K562 (cell line): ENCODE measurements around the gene KLHL22. TPM values are rescaled to one million over a fixed set of nuclear protein-coding genes. Genes with fewer than 3 reads are reported as not detected.

Experiments used
- DPF2 ChIP-seq: fragments of 450-650 bp; IDR thresholded peaks from 2 replicates; pipeline ENCODE4 v1.6.1; 2016
- EHMT2 ChIP-seq: fragments of 450-650 bp; IDR thresholded peaks from 2 replicates; pipeline ENCODE4 v1.6.1; 2018; ENCODE audit warnings: antibody characterized with exemption
- GABPA ChIP-seq: fragments of 200-800 bp; sonication (Bioruptor generic); conservative IDR thresholded peaks from 2 replicates; pipeline ENCODE4 v1.6.1; 2016; ENCODE audit warnings: low read depth, missing genetic modification characterization, missing compliant biosample characterization
- GABPB1 ChIP-seq: sonication (generic); formaldehyde crosslinking; IDR thresholded peaks from 2 replicates; pipeline ENCODE4 v1.8.0; 2022; ENCODE audit warnings: mild to moderate bottlenecking, missing genetic modification reagents
- HMG20A ChIP-seq: fragments of 450-650 bp; formaldehyde crosslinking; conservative IDR thresholded peaks from 2 replicates; pipeline ENCODE4 v1.4.0; 2020; ENCODE audit warnings: mild to moderate bottlenecking, mixed read lengths
- HMG20B ChIP-seq: fragments of 250-450 bp; sonication (Bioruptor Pico); IDR thresholded peaks from 2 replicates; pipeline ENCODE4 v1.5.0; 2021; ENCODE audit warnings: mild to moderate bottlenecking
- MEIS2 ChIP-seq: fragments of 450-650 bp; IDR thresholded peaks from 2 replicates; pipeline ENCODE4 v1.6.1; 2014; ENCODE audit warnings: mild to moderate bottlenecking; ENCODE audit not compliant: partially characterized antibody
- MTA2 ChIP-seq: fragments of 450-650 bp; IDR thresholded peaks from 2 replicates; pipeline ENCODE4 v1.6.1; 2016; ENCODE audit warnings: low read depth
- MYC ChIP-seq, 2 experiments: fragments of 250-450 bp in 1 of 2; sonication (Bioruptor Pico) in 1 of 2; IDR thresholded peaks; 2 replicates each; pipeline versions ENCODE4 v1.5.1 to v1.6.1; 2012 to 2021; ENCODE audit warnings: low read depth in 2 of 2, borderline replicate concordance in 1 of 2, improper control_type of control experiment in 1 of 2, low read length in 1 of 2, mild to moderate bottlenecking in 1 of 2, moderate library complexity in 1 of 2
- NFE2L1 ChIP-seq: fragments of 450-650 bp; IDR thresholded peaks from 2 replicates; pipeline ENCODE4 v1.6.1; 2016; ENCODE audit warnings: missing genetic modification characterization, low read depth, mild to moderate bottlenecking, missing compliant biosample characterization, moderate library complexity, borderline replicate concordance
- NFYB ChIP-seq: IDR thresholded peaks from 2 replicates; pipeline ENCODE4 v1.6.1; 2011; ENCODE audit warnings: mild to moderate bottlenecking, moderate library complexity; ENCODE audit not compliant: insufficient read length; ENCODE audit errors: extremely low read depth
- POU5F1 ChIP-seq: fragments of 150-350 bp; IDR thresholded peaks from 2 replicates; pipeline ENCODE4 v1.6.1; 2014; ENCODE audit warnings: borderline replicate concordance, low read length, low read depth, mild to moderate bottlenecking; ENCODE audit not compliant: partially characterized antibody
- PRMT5 ChIP-seq: sonication (generic); formaldehyde crosslinking; IDR thresholded peaks from 2 replicates; pipeline ENCODE4 v1.5.0; 2020; ENCODE audit warnings: missing genetic modification reagents
- REST ChIP-seq, 2 experiments: fragments of 450-650 bp; formaldehyde crosslinking in 1 of 2; IDR thresholded peaks; 2 replicates each; pipeline versions ENCODE4 v1.4.0 to v1.6.1; 2014 to 2020; ENCODE audit warnings: mild to moderate bottlenecking in 2 of 2, borderline replicate concordance in 1 of 2, low read depth in 1 of 2
- SETDB1 ChIP-seq: IDR thresholded peaks from one replicate; pipeline ENCODE4 v1.6.1; 2012; ENCODE audit warnings: low read length, control low read depth, inconsistent platforms
- SMARCA5 ChIP-seq: fragments of 450-650 bp; IDR thresholded peaks from 2 replicates; pipeline ENCODE4 v1.6.1; 2016
- SMC3 ChIP-seq: conservative IDR thresholded peaks from 2 replicates; pipeline ENCODE4 v1.6.1; 2011; ENCODE audit warnings: low read depth, low read length, improper control_type of control experiment; ENCODE audit not compliant: insufficient read depth
- ZNF253 ChIP-seq: fragments of 250-450 bp; sonication (Bioruptor Pico); conservative IDR thresholded peaks from 2 replicates; pipeline ENCODE4 v1.6.1; 2021; ENCODE audit warnings: mild to moderate bottlenecking
- polyA plus RNA-seq, 8 experiments: library from polyadenylated mRNA; depleted of rRNA in 4 of 8; stranded (reverse) in 5 of 8; unstranded in 3 of 8; fragments of >200 nt; fragmentation: Nextera tagmentation in 2 of 8; fragmentation: Illumina TruSeq in 1 of 8; extraction: Ambion mirVana in 2 of 8; extraction: Trizol in 1 of 8; gene quantifications; 2 replicates each; pipeline versions ENCODE4 v1.2.1 to v1.2.3, GENCODE V29; 2011 to 2014; ENCODE audit warnings: inconsistent platforms in 1 of 8, missing spikeins in 1 of 8
- total RNA-seq, 7 experiments: library from RNA; depleted of rRNA in 6 of 7; stranded (reverse); fragments of >200 nt in 6 of 7; fragmentation: Illumina TruSeq in 2 of 7; extraction: Trizol in 2 of 7; gene quantifications; 2 replicates each; pipeline versions ENCODE4 v1.2.1 to v1.2.3, GENCODE V29; 2011 to 2021; ENCODE audit warnings: low replicate concordance in 1 of 7
- TF ChIP-seq, protein P1 (sequence below): fragments of 450-650 bp; formaldehyde crosslinking; IDR thresholded peaks from 2 replicates; pipeline ENCODE4 v1.4.0; 2020; ENCODE audit warnings: mild to moderate bottlenecking, moderate library complexity

KLHL22 gene
- total and polyA plus RNA-seq, 9 of the 15 experiments (the other 6 are each of a cell fraction or from before 2014, with no cell fraction given): 1.3 to 25.6 (median 15.2) TPM

GRCh38 chr22:20509344-20510047 lies 13.9 kb upstream of the KLHL22 start (continued):
- no peak for TF ChIP-seq MTA2
- no peak for TF ChIP-seq MEIS2
- TF ChIP-seq NFE2L1: no peak
- TF ChIP-seq NFYB: no peak
- TF ChIP-seq, protein P1, sequence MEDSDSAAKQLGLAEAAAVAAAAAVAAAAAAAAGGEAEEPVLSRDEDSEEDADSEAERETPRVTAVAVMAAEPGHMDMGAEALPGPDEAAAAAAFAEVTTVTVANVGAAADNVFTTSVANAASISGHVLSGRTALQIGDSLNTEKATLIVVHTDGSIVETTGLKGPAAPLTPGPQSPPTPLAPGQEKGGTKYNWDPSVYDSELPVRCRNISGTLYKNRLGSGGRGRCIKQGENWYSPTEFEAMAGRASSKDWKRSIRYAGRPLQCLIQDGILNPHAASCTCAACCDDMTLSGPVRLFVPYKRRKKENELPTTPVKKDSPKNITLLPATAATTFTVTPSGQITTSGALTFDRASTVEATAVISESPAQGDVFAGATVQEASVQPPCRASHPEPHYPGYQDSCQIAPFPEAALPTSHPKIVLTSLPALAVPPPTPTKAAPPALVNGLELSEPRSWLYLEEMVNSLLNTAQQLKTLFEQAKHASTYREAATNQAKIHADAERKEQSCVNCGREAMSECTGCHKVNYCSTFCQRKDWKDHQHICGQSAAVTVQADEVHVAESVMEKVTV (CRISPR knock-in tag): no peak
- no peak for TF ChIP-seq GABPB1 (CRISPR knock-in tag)
- no peak for TF ChIP-seq POU5F1
- TF ChIP-seq PRMT5 (CRISPR knock-in tag): no peak
- TF ChIP-seq SETDB1: no peak
- no peak for TF ChIP-seq HMG20A (CRISPR knock-in tag)
- no peak for TF ChIP-seq EHMT2
- TF ChIP-seq SMARCA5: no peak
- no peak for TF ChIP-seq GABPA
- TF ChIP-seq HMG20B (CRISPR knock-in tag): no peak
- TF ChIP-seq SMC3: no peak
- peak; percentile 82 for TF ChIP-seq MYC (IDR thresholded peaks at IDR 0.05; ENCODE audit: low read depth, low read length)
- no peak for TF ChIP-seq MYC (CRISPR knock-in tag; IDR thresholded peaks at IDR 0.05; ENCODE audit: borderline replicate concordance, low read depth)
- TF ChIP-seq ZNF253 (CRISPR knock-in tag): no peak
- no peak for TF ChIP-seq DPF2
- no peak for TF ChIP-seq REST (IDR thresholded peaks at IDR 0.05; ENCODE audit: borderline replicate concordance)
- no peak for TF ChIP-seq REST (CRISPR knock-in tag; IDR thresholded peaks at IDR 0.05; ENCODE audit: low read depth)
